ENCODE results near the gene AP5S1.

Gene AP5S1

GRCh38 chr20:3820901-3821727, 767 bp downstream of the AP5S1 start:
- no peak; the same call in 2 of the 3 replicates for ATAC-seq
- TF ChIP-seq ZFP30 (CRISPR knock-in tag; IDR thresholded peaks at IDR 0.05): no peak
- TF ChIP-seq OSR1 (CRISPR knock-in tag; IDR thresholded peaks at IDR 0.05): no peak
- TF ChIP-seq GLIS3 (CRISPR knock-in tag; IDR thresholded peaks at IDR 0.05): no peak
- TF ChIP-seq PPARA (CRISPR knock-in tag; IDR thresholded peaks at IDR 0.05; ENCODE audit: borderline replicate concordance): no peak
- TF ChIP-seq RARB (CRISPR knock-in tag; IDR thresholded peaks at IDR 0.05): no peak
- no peak for TF ChIP-seq PATZ1 (CRISPR knock-in tag; IDR thresholded peaks at IDR 0.05; ENCODE audit: borderline replicate concordance)
- no peak for TF ChIP-seq ZNF565 (CRISPR knock-in tag; conservative IDR thresholded peaks at IDR 0.05; ENCODE audit: low read depth)
- TF ChIP-seq CSDC2 (CRISPR knock-in tag; IDR thresholded peaks at IDR 0.05): no peak
- no peak for TF ChIP-seq SNAI2 (CRISPR knock-in tag; IDR thresholded peaks at IDR 0.05)
- no peak for TF ChIP-seq TCF4 (CRISPR knock-in tag; IDR thresholded peaks at IDR 0.05; ENCODE audit: borderline replicate concordance)
- TF ChIP-seq ZNF70 (CRISPR knock-in tag; IDR thresholded peaks at IDR 0.05): no peak
- no peak for TF ChIP-seq CREB5 (CRISPR knock-in tag; IDR thresholded peaks at IDR 0.05; ENCODE audit: low read depth)
- no peak for TF ChIP-seq ESRRG (CRISPR knock-in tag; IDR thresholded peaks at IDR 0.05)
- TF ChIP-seq ZNF8 (CRISPR knock-in tag; IDR thresholded peaks at IDR 0.05): no peak
- TF ChIP-seq ARNTL (CRISPR knock-in tag; IDR thresholded peaks at IDR 0.05; ENCODE audit: borderline replicate concordance, low read depth): no peak
- no peak for TF ChIP-seq POU6F1 (CRISPR knock-in tag; IDR thresholded peaks at IDR 0.05; ENCODE audit: borderline replicate concordance, low read depth)
- TF ChIP-seq ZFP3 (CRISPR knock-in tag; IDR thresholded peaks at IDR 0.05): no peak

GRCh38 chr20:3821996-3822395, 1.6 kb downstream of the AP5S1 start:
- TF ChIP-seq CREB5 (CRISPR knock-in tag; IDR thresholded peaks at IDR 0.05; ENCODE audit: low read depth) (no peak), ZC3H10 (CRISPR knock-in tag; IDR thresholded peaks at IDR 0.05) (no peak), TCF4 (CRISPR knock-in tag; IDR thresholded peaks at IDR 0.05; ENCODE audit: borderline replicate concordance) (no peak), BACH2 (CRISPR knock-in tag; IDR thresholded peaks at IDR 0.05; ENCODE audit: borderline replicate concordance) (no peak), ISL1 (CRISPR knock-in tag; IDR thresholded peaks at IDR 0.05) (no peak), ZNF565 (CRISPR knock-in tag; conservative IDR thresholded peaks at IDR 0.05; ENCODE audit: low read depth) (no peak), CSDC2 (CRISPR knock-in tag; IDR thresholded peaks at IDR 0.05) (no peak), OSR1 (CRISPR knock-in tag; IDR thresholded peaks at IDR 0.05) (no peak), ESRRG (CRISPR knock-in tag; IDR thresholded peaks at IDR 0.05) (no peak), ZFP3 (CRISPR knock-in tag; IDR thresholded peaks at IDR 0.05) (no peak)
- ATAC-seq: no peak

- TF ChIP-seq ZFP30 (CRISPR knock-in tag; IDR thresholded peaks at IDR 0.05): no peak
- TF ChIP-seq SNAI2 (CRISPR knock-in tag; IDR thresholded peaks at IDR 0.05): no peak
- no peak for TF ChIP-seq ZC3H10 (CRISPR knock-in tag; IDR thresholded peaks at IDR 0.05)
- no peak for TF ChIP-seq GLIS3 (CRISPR knock-in tag; IDR thresholded peaks at IDR 0.05)
- TF ChIP-seq TCF4 (CRISPR knock-in tag; IDR thresholded peaks at IDR 0.05; ENCODE audit: borderline replicate concordance): no peak
- TF ChIP-seq ZNF8 (CRISPR knock-in tag; IDR thresholded peaks at IDR 0.05): no peak
- TF ChIP-seq TSHZ2 (CRISPR knock-in tag; IDR thresholded peaks at IDR 0.05): no peak
- no peak for ATAC-seq
Measured at GRCh38 chr20:3823881-3824280, 3.5 kb downstream of the AP5S1 start.
